Fibroblast of skin of scalp (primary cell): Measurements from ENCODE around the gene IL13RA1. TPM values are rescaled to one million over a fixed set of nuclear protein-coding genes. Genes with fewer than 3 reads are reported as not detected.
A peak's percentile ranks its signal among the peaks of the same experiment; 100 is the strongest.
"Not testable (repeated sequence)": the region's sequence is repeated elsewhere in the genome, so short reads cannot be mapped to it uniquely, and the experiment has no call there.

Source experiments
- DNase-seq: peaks from one replicate; pipeline ENCODE4 v3.0.0-alpha.2; 2013
- polyA plus RNA-seq, 2 experiments: library from polyadenylated mRNA; unstranded; fragments of 120-200 nt; gene quantifications; one replicate each; pipeline ENCODE4 v1.2.1, GENCODE V29; 2013; ENCODE audit not compliant: insufficient read length in 2 of 2

IL13RA1 gene
- 40.5 TPM for polyA plus RNA-seq (2013, experiment 1 of 2; ENCODE audit: insufficient read length)
- polyA plus RNA-seq (2013, experiment 2 of 2; ENCODE audit: insufficient read length) = 45.4 TPM

- peak; percentile 82 for DNase-seq
Observed at GRCh38 chrX:118726887-118727685, at the start of gene IL13RA1. Gene IL13RA1 (plus strand): TSS chrX:118727606. CDS start chrX:118727639, 33 bp downstream.

GRCh38 chrX:118679290-118679689, 48.1 kb upstream of the IL13RA1 start:
- no peak for DNase-seq

GRCh38 chrX:118682258-118683014, 45.0 kb upstream of the IL13RA1 start:
- DNase-seq = no peak

- DNase-seq = no peak
Observed at GRCh38 chrX:118685393-118685792, 42.0 kb upstream of the IL13RA1 start.

- DNase-seq = no peak
Observed at GRCh38 chrX:118688935-118689334, 38.5 kb upstream of the IL13RA1 start.

- DNase-seq = no peak
Observed at GRCh38 chrX:118693843-118694242, 33.6 kb upstream of the IL13RA1 start.

- DNase-seq = peak; percentile 17
Observed at GRCh38 chrX:118694638-118695037, 32.8 kb upstream of the IL13RA1 start.

- DNase-seq = no peak
Observed at GRCh38 chrX:118698516-118699170, 28.8 kb upstream of the IL13RA1 start.

GRCh38 chrX:118702741-118703140, 24.7 kb upstream of the IL13RA1 start:
- DNase-seq = no peak

GRCh38 chrX:118706681-118707080, 20.7 kb upstream of the IL13RA1 start:
- DNase-seq = no peak

- no peak for DNase-seq
Observed at GRCh38 chrX:118714521-118714920, 12.9 kb upstream of the IL13RA1 start.

GRCh38 chrX:118715917-118716316, 11.5 kb upstream of the IL13RA1 start:
- DNase-seq = not testable (repeated sequence)

GRCh38 chrX:118716833-118717232, 10.6 kb upstream of the IL13RA1 start:
- DNase-seq = not testable (repeated sequence)

- no peak for DNase-seq
Observed at GRCh38 chrX:118717678-118718391, 9.6 kb upstream of the IL13RA1 start.

GRCh38 chrX:118718737-118719136, 8.7 kb upstream of the IL13RA1 start:
- no peak for DNase-seq

GRCh38 chrX:118720058-118720707, 7.2 kb upstream of the IL13RA1 start:
- DNase-seq = no peak

GRCh38 chrX:118723376-118723775, 4.0 kb upstream of the IL13RA1 start:
- no peak for DNase-seq

- no peak for DNase-seq
Observed at GRCh38 chrX:118724365-118724764, 3.0 kb upstream of the IL13RA1 start.

GRCh38 chrX:118724775-118725174, 2.6 kb upstream of the IL13RA1 start:
- peak; percentile 3 for DNase-seq

GRCh38 chrX:118726396-118726795, 1.0 kb upstream of the IL13RA1 start:
- no peak for DNase-seq

- peak; percentile 7 for DNase-seq
Observed at GRCh38 chrX:118727686-118728339, 407 bp downstream of the IL13RA1 start.
